ENCODE measurements around the gene KRTAP10-1. TPM values are rescaled to one million over a fixed set of nuclear protein-coding genes. Genes with fewer than 3 reads are reported as not detected.

Gene KRTAP10-1
- total RNA-seq, 1 experiment from 2014 or later = not detected

DNA sequence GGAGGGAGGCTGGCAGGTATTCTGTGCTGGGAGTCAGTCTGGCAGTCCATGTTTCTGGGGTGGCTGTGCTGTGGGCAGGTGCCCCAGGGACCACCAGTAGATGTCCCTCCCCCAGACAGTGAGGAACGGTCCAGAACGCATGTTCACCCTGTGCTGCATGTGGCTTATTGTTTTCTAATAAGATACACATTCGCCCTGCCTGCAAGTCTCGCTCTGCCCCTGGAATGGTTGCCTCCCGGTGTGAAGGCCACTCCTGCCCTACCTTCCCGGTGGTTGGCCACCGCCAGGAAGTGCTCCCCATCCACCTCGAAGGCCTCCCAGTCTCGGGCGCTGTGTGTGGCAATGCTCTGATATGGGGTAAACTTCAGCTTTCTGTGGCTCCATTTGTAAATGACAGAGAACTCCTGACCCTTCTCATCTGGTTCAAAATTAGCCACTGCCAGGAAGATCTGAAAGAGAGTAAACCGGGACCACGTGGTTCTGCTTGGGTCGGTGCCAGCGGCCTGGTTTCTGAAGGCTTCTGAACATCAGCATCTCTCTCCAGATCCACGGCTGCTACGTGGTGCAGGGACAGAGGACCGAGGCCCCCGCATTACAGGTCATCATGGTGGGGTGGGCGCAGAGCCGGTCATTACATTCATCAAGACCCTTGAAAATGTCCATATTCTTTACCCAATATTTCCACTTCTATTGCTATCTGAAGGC, 14.5 kb downstream of the KRTAP10-1 start:
- Histone ChIP-seq H2BK12ac (ENCODE audit: insufficient read length, low read depth, low read length) (no peak overlapping the region), H2BK120ac (ENCODE audit: low read depth, low read length, poor library complexity, severe bottlenecking) (no peak overlapping the region), H4K20me1 (ENCODE audit: control insufficient read depth, insufficient read depth, insufficient read length) (no peaks in the 10 kb centered on the region), H3K4me1 (ENCODE audit: insufficient read depth, low read length) (no peaks in the 10 kb centered on the region), H3K14ac (ENCODE audit: insufficient read depth, low read length) (no peak overlapping the region), H4K91ac (ENCODE audit: insufficient read length, low read depth, low read length) (no peak overlapping the region), H3K4ac (ENCODE audit: low read depth, low read length) (no peak overlapping the region), H3K23me2 (ENCODE audit: insufficient read length, low read depth, low read length, poor library complexity, severe bottlenecking) (no peaks in the 10 kb centered on the region), H3T11ph (ENCODE audit: low read length) (no peak overlapping the region), H3K4me2 (ENCODE audit: insufficient read depth, insufficient read length, low read length) (no peak overlapping the region), H3K79me1 (ENCODE audit: insufficient read depth, low read depth, low read length, poor library complexity, severe bottlenecking) (no peaks in the 10 kb centered on the region), H2AK5ac (ENCODE audit: insufficient read length, low read length) (no peak overlapping the region), H3K9me3 (ENCODE audit: control insufficient read depth, low read depth, low read length) (no peaks in the 10 kb centered on the region), H2BK20ac (ENCODE audit: low read depth, low read length, poor library complexity, severe bottlenecking) (no peak overlapping the region), H3K23ac (ENCODE audit: insufficient read length, low read depth, low read length) (no peak overlapping the region), H3K79me2 (ENCODE audit: insufficient read depth, low read length) (no peaks in the 10 kb centered on the region), H3K9ac (ENCODE audit: extremely low read depth, insufficient read length, low read length) (no peak overlapping the region), H2BK15ac (ENCODE audit: low read depth, low read length) (no peak overlapping the region), H4K5ac (ENCODE audit: insufficient read length, low read depth, low read length) (no peak overlapping the region), H2BK5ac (ENCODE audit: insufficient read length, low read length) (no peak overlapping the region), H2AFZ (ENCODE audit: low read length) (no peak overlapping the region), H3K56ac (ENCODE audit: insufficient read length, low read depth, low read length) (no peak overlapping the region), H4K8ac (replicated peaks; ENCODE audit: insufficient read length, low read depth, low read length) (no peak overlapping the region), H3K27ac (ENCODE audit: insufficient read length, low read depth, low read length) (no peak overlapping the region), H3K18ac (ENCODE audit: insufficient read length, low read depth, low read length) (no peak overlapping the region), H3K27me3 (ENCODE audit: insufficient read depth, low read length) (no peaks in the 10 kb centered on the region)
- Mint-ChIP-seq H3K27ac (no peak overlapping the region), H3K9me3 (no peaks in the 10 kb centered on the region), H3K4me3 (no peak overlapping the region), H3K4me1 (0 out of 4 replicates have a peak, but pooled peaks cover 0 to under 1% of the 10 kb centered on the region in 2 experiments), H3K27me3 (ENCODE audit: low read depth) (peaks cover 7% of the 10 kb centered on the region), H3K36me3 (ENCODE audit: insufficient read depth in 1 of 3, low read depth in 3 of 3) (no peaks in the 10 kb centered on the region)
- no CpG with 5 or more reads among the region's 20 CpGs for WGBS (ENCODE audit: extremely low coverage, insufficient read length, low lambda C conversion rate)
- DNase-seq = peak; percentile 27
- TF ChIP-seq, protein P1, sequence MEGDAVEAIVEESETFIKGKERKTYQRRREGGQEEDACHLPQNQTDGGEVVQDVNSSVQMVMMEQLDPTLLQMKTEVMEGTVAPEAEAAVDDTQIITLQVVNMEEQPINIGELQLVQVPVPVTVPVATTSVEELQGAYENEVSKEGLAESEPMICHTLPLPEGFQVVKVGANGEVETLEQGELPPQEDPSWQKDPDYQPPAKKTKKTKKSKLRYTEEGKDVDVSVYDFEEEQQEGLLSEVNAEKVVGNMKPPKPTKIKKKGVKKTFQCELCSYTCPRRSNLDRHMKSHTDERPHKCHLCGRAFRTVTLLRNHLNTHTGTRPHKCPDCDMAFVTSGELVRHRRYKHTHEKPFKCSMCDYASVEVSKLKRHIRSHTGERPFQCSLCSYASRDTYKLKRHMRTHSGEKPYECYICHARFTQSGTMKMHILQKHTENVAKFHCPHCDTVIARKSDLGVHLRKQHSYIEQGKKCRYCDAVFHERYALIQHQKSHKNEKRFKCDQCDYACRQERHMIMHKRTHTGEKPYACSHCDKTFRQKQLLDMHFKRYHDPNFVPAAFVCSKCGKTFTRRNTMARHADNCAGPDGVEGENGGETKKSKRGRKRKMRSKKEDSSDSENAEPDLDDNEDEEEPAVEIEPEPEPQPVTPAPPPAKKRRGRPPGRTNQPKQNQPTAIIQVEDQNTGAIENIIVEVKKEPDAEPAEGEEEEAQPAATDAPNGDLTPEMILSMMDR (conservative IDR thresholded peaks at IDR 0.05) = no peak
